Muscle of leg (tissue), 11 donors: Measurements from ENCODE around the gene FGD5. TPM values are rescaled to one million over a fixed set of nuclear protein-coding genes. Genes with fewer than 3 reads are reported as not detected.

ENCODE experiments used
- DNase-seq: peaks from one replicate; pipeline ENCODE4 v3.0.0; 2013
- H3K27ac ChIP-seq: one replicate; pipeline ENCODE4 v1.5.1; 2013; ENCODE audit warnings: mild to moderate bottlenecking, low read length, control low read depth
- H3K27me3 ChIP-seq: one replicate; pipeline ENCODE4 v1.6.1; 2013; ENCODE audit warnings: low read length; ENCODE audit not compliant: control insufficient read depth, insufficient read depth
- H3K36me3 ChIP-seq: one replicate; pipeline ENCODE4 v1.6.1; 2013; ENCODE audit warnings: low read length; ENCODE audit not compliant: control insufficient read depth, insufficient read depth
- H3K4me1 ChIP-seq: one replicate; pipeline ENCODE4 v1.6.1; 2013; ENCODE audit warnings: low read length; ENCODE audit not compliant: control insufficient read depth, insufficient read depth
- H3K4me3 ChIP-seq: one replicate; pipeline ENCODE4 v1.5.1; 2013; ENCODE audit warnings: low read length, control low read depth
- H3K9me3 ChIP-seq: replicated peaks from 2 replicates; pipeline ENCODE4 v1.6.1; 2013; ENCODE audit warnings: low read depth, low read length; ENCODE audit not compliant: control insufficient read depth
- WGBS: methylation state at CpG from one replicate; pipeline ENCODE4 v1.1.5; 2013; ENCODE audit warnings: missing lambda C conversion rate; ENCODE audit not compliant: insufficient coverage; 5-methylcytosine and 5-hydroxymethylcytosine counted together
- polyA plus RNA-seq, 8 donors: library from polyadenylated mRNA; unstranded; fragments of 120-200 nt; gene quantifications; one replicate each; pipeline versions ENCODE4 v1.2.1 to v1.2.3, GENCODE V29; 2013; ENCODE audit warnings: inconsistent platforms in 1 of 8, low replicate concordance in 1 of 8; ENCODE audit not compliant: insufficient read length in 8 of 8, insufficient read depth in 1 of 8
- total RNA-seq: library from RNA; stranded (reverse); fragments of 120-200 nt; gene quantifications from one replicate; pipeline ENCODE4 v1.2.4, GENCODE V29; 2013

Gene FGD5
- total and polyA plus RNA-seq, 9 donors, result 14.1 to 26.4 (median 20.0) TPM

DNA sequence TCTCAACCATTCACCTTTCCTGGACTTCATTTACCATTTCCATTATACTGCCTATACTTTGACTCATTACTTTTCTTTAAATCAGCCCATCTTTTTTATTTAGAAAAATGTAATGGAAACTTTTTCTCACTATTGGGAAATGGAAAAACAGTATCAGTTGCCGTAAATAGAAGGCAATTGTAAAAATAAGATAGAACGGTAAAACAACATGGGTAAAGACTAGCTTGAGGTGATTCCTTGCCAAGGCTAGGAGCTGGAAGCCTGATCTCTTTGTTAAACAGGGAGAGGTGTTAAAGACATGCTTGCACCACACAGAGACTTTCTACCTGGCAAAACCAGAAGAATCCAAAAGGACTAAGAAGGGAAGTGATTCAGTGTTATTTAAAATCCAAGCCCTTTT, 5.9 kb downstream of the FGD5 start:
- no peak for DNase-seq
- no peaks in the 10 kb centered on the region for H3K4me1 ChIP-seq
- peaks cover 4% of the 10 kb centered on the region for H3K36me3 ChIP-seq
- peaks cover 8% of the 10 kb centered on the region for H3K27me3 ChIP-seq
- 70% methylated on average over 2 of the region's 2 CpGs for WGBS
- no peak overlapping the region for H3K27ac ChIP-seq
- no peaks in the 10 kb centered on the region for H3K9me3 ChIP-seq
- H3K4me3 ChIP-seq, result no peak overlapping the region

DNA sequence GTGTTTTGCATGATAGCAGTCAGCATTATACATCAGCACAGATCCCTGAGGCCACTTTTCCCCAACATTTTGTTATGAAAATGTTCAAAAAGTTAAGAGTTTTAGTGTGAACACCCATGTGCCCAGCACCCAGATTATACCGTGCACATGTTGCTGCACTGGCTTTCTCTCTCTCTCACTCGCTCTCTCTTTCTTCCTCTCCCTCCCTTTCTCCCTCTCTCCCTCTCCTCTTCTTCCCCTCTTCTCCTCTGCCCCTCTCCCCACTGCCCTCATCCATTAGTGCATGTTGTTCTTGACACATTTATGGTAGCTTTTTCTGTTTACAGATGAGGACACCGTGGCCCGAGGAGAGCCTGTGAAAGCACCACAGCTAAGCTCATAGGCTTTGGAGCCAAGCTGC, 7.3 kb downstream of the FGD5 start:
- no peak for DNase-seq
- 74% methylated on average over 2 of the region's 4 CpGs for WGBS
- Histone ChIP-seq H3K36me3 (no peaks in the 10 kb centered on the region), H3K9me3 (no peaks in the 10 kb centered on the region), H3K4me1 (no peaks in the 10 kb centered on the region), H3K27me3 (peaks cover 9% of the 10 kb centered on the region), H3K4me3 (no peak overlapping the region), H3K27ac (no peak overlapping the region)

DNA sequence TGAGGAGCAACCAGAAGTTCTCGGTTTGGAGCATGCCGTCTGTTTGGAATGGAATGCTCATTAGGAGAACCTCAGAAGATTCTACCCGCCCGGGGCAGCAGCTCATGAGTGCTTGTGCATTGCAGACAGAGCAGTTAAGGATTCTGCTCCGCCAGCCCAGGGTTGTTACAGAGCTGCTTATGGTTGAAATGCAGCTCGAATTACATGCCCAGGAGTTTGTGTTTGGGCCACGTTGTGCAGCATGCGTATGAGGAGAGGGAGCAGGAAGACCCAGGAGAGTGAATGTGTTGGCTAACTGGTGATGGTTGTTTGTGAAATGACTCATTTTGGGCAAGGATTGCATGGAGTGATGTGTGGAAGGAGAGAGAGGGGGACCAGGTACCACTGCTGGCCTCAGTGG, 9.0 kb downstream of the FGD5 start:
- no peak overlapping the region for H3K4me3 ChIP-seq
- no peaks in the 10 kb centered on the region for H3K36me3 ChIP-seq
- no peaks in the 10 kb centered on the region for H3K4me1 ChIP-seq
- no peak for DNase-seq
- H3K27me3 ChIP-seq, result peaks cover 11% of the 10 kb centered on the region
- H3K27ac ChIP-seq, result no peak overlapping the region
- no peaks in the 10 kb centered on the region for H3K9me3 ChIP-seq
- whole genome bisulfite sequencing, result 36% methylated on average over 8 of the region's 8 CpGs

DNA sequence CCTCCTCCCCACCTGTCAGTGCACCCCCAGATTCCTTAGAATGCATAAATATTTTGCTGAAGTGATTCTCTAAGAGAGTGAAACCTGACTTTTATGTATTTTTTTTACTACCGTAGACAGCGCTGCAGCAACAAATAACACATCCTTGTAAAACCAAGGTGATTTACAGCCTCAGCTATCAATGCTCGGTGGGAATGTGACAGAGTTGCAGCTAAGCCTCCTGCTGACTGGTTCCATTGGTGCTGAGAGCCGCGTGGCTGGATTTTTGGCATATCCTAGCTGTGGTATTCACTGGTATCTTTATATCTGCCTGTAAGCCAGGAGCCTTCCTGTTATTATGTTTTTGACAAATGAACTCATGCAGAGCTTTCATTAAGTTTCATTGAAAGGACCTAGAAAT, 11.0 kb downstream of the FGD5 start:
- no CpG with 5 or more reads among the region's 5 CpGs for WGBS
- Histone ChIP-seq H3K36me3 (no peaks in the 10 kb centered on the region), H3K27ac (no peak overlapping the region), H3K4me3 (no peak overlapping the region), H3K27me3 (peaks cover 9% of the 10 kb centered on the region), H3K9me3 (no peaks in the 10 kb centered on the region), H3K4me1 (no peaks in the 10 kb centered on the region)
- DNase-seq, result no peak

DNA sequence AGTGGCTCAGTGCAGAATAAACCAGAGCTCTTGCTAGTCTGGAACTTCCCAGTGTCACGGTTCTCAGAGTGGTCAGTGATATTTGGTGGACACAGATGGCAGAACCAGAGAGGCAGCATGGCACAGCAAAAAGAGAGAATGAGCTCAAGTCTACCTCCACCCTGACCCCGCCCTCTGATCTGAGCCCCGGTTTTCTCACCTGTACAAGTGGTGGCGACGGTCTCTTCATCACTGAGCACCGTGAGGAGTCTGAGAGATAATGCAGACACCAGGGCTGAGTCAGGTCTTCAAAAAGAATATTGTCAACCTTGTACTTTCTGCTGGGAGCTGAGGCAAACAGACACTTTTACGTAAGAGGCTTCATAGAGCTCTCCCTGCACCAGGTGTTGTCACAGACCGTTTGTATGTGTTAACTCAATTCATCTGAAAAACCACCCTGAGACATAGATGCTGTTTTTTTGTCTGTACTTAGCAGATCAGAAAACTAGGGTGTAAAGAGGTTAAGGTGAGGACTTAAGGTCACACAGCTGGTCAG, 13.2 kb downstream of the FGD5 start:
- Histone ChIP-seq H3K36me3 (no peaks in the 10 kb centered on the region), H3K4me1 (peaks cover 14% of the 10 kb centered on the region), H3K4me3 (no peak overlapping the region), H3K9me3 (no peaks in the 10 kb centered on the region), H3K27me3 (peaks cover 7% of the 10 kb centered on the region), H3K27ac (no peak overlapping the region)
- no peak for DNase-seq
- WGBS, result 72% methylated on average over 7 of the region's 8 CpGs

DNA sequence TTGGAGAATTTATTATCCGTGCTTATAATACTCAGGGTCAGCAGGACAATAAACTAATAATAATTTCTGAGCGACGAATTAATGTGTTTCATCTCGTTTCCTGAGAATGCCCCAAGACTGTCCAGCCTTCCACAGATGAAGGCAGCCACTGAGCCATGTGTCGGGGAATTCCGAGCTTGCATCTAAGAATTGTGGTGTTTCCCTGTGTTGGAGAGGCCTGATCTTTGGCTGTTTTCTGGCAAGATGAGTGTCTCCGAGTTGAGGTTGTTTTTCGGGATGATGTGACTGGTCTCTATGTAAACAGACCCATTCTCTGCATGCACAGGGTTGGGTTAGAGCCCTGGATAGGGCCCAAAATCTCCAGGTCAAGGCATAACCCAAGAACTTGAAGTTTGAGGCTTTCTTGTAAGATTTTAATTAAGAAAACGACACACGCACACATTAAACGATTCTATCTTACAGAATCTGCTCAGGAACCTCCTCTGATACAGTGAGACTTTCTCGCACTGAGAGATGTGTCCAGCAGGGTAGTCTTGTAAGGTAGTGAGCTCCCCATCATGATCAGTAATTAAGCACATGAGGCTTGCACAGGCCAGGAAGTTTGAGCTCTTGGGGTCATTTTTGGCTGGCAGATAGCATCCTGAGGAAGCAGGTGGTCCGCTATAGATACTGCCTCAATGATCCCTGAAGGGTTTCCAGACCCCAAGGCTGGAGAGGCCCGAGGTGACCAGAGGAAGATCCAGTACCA, 14.4 kb downstream of the FGD5 start:
- peaks cover 26% of the 10 kb centered on the region for H3K4me1 ChIP-seq
- H3K9me3 ChIP-seq, result no peaks in the 10 kb centered on the region
- 66% methylated on average over 10 of the region's 14 CpGs for WGBS
- DNase-seq, result no peak
- no peak overlapping the region for H3K27ac ChIP-seq
- peaks cover 11% of the 10 kb centered on the region for H3K27me3 ChIP-seq
- H3K4me3 ChIP-seq, result no peak overlapping the region
- H3K36me3 ChIP-seq, result no peaks in the 10 kb centered on the region

DNA sequence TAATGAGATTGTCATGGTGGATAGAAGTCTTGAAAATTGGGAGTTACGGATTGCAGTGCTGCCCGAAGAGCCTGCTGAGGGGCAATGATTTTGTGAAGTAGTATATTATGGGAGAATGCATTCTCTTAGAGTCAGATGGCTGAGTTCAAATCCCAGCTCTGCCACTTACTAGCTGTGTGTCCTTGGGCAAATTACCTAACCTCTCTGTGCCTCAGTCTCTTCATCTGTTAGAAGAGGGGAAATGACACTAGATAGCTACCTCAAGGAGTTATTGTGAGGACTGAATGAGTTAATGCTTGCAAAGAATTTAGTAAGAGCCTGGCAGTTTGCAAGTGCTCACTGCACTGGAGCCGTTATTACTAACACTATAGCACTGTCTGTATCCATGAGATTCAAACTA, 15.4 kb downstream of the FGD5 start:
- no peak overlapping the region for H3K4me3 ChIP-seq
- H3K9me3 ChIP-seq, result no peaks in the 10 kb centered on the region
- peaks cover 30% of the 10 kb centered on the region for H3K4me1 ChIP-seq
- DNase-seq, result no peak
- WGBS, result 77% methylated on average over 2 of the region's 3 CpGs
- no peaks in the 10 kb centered on the region for H3K36me3 ChIP-seq
- H3K27me3 ChIP-seq, result peaks cover 9% of the 10 kb centered on the region
- no peak overlapping the region for H3K27ac ChIP-seq

DNA sequence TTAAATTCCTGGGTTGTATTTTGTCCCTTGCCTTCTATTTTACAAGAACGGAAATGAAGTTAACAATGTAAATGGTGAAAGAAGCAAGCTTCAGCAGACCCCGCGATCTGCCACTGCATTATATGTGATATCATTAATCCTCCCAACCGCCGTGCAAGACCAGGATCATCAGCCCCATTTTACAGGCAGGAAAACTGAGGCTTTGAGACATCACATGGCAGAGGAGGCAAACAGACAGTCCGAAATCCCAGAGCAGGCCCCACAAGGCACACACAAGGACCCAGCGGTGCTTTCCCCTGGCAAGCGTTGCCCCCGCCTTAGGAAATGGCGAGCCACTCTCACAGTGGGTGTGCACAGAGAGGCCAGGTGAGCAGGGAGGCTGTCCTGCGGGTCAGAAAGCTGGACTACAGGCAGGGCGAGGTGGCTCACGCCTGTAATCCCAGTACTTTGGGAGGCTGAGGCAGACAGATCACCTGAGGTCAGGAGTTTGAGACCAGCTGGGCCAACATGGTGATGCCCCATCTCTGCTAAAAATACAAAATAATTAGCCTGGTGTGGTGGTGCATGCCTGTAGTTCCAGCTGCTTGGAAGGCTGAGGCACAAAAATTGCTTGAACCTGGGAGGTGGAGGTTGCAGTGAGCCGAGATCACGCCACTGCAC, 16.2 kb downstream of the FGD5 start:
- Histone ChIP-seq H3K27ac (no peak overlapping the region), H3K27me3 (peaks cover 7% of the 10 kb centered on the region), H3K4me3 (no peak overlapping the region), H3K36me3 (no peaks in the 10 kb centered on the region), H3K4me1 (peaks cover 33% of the 10 kb centered on the region), H3K9me3 (no peaks in the 10 kb centered on the region)
- DNase-seq, result no peak
- WGBS, result 95% methylated on average over 9 of the region's 15 CpGs

DNA sequence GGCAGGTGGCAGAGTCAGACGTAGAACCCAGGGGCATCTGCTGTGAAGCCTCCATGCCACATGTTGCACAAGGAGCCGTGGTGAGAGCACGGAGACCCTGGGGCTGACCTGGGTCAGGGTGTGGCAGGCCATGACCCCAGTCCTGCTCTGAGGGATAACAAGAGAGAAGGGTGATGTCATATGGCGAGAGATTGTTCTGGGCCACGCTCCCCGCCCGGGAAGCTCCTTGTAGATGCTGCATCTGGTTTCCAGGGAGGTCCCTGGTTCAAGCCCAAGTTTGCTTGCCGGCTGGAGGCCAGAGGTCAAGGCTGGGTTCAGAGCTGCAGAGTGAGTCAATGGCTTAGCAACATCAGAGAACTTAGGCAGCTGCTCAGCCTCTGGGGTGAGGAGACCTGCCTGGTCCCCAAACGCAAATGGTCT, 17.3 kb downstream of the FGD5 start:
- Histone ChIP-seq H3K36me3 (no peaks in the 10 kb centered on the region), H3K27ac (peak overlapping the region; percentile 3), H3K4me3 (no peak overlapping the region), H3K4me1 (peaks cover 35% of the 10 kb centered on the region), H3K9me3 (no peaks in the 10 kb centered on the region), H3K27me3 (peaks cover 7% of the 10 kb centered on the region)
- DNase-seq, result peak; percentile 79
- WGBS, result 29% methylated on average over 8 of the region's 9 CpGs

DNA sequence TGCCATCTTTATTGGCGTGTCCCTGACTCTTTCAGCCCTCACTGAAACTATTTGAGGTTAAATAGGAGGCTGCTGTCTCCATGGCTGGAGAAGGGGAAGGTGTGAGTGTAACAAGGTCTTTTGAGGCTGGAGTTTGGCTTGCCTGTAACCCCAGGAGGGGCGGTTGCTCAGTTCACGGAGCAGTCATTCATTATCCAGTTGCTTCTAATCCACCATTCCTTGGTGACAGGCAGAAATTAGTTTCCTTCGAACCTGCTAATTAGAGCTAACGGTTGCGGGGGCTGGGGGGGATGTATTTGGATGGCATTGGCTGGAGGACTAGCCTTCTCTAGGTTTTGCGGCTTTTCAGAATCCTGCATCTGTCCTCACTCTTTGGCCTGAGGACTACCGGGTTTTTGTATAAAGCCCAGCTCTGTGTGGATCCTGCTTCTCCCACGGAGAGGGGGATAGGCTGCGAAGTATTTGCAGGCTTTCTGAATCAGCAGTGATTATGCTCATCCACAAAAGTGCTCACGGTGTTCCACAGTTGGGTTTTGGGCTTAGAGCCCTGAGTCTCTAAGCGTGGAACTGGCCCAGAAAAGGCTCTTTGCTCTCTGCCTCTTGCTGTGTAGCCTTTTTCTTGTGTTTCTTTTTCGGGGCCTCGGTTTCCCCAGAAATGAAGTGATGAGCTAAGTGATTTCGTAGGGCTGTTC, 18.6 kb downstream of the FGD5 start:
- H3K4me3 ChIP-seq, result no peak overlapping the region
- H3K9me3 ChIP-seq, result no peaks in the 10 kb centered on the region
- 19% methylated on average over 7 of the region's 15 CpGs for WGBS
- no peaks in the 10 kb centered on the region for H3K36me3 ChIP-seq
- H3K27ac ChIP-seq, result peak overlapping the region; percentile 85
- H3K27me3 ChIP-seq, result peaks cover 9% of the 10 kb centered on the region
- H3K4me1 ChIP-seq, result peaks cover 45% of the 10 kb centered on the region
- peak; percentile 28 for DNase-seq
